ENCODE results near the gene KCNK10.

KCNK10 gene

GRCh38 chr14:88227693-88228092 is 95.4 kb downstream of the KCNK10 start:
- H3K4me1 ChIP-seq (ENCODE audit: insufficient read depth, low read length, severe bottlenecking), result no peaks in the 10 kb centered on the region

DNA sequence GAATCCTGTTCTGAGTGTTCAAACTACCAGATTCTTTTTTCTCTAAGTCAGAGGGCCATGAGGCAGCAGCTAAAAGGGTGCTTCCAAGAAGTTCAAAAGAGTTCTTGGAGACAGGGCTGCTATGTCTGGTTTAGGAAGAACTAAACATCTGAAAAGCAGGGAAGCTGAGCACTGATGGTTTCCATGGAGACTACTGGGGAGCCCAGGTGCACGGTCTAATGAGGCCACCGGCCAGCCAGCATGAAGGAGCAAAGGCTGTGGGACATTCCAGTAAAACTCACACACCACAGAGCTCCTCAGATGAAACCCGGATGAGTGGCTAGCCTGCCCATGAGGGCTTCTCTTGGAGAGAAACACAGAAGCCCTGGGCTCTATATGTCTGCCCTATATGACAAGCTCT is 97.3 kb downstream of the KCNK10 start:
- no peaks in the 10 kb centered on the region for H3K36me3 ChIP-seq (ENCODE audit: insufficient read depth, low read length)
- H3F3A ChIP-seq (ENCODE audit: insufficient read depth, low read length), result no peaks in the 10 kb centered on the region
- no peaks in the 10 kb centered on the region for H3K4me1 ChIP-seq (ENCODE audit: insufficient read depth, low read length, severe bottlenecking)
- H3K9ac ChIP-seq (ENCODE audit: low read length), result no peak overlapping the region
- no peak overlapping the region for H2AFZ ChIP-seq (ENCODE audit: low read length)
- H3K4me2 ChIP-seq (ENCODE audit: low read length), result no peak overlapping the region
- TF ChIP-seq EZH2 (IDR thresholded peaks at IDR 0.05; ENCODE audit: borderline replicate concordance, low read length), result no peak
- no peak for TF ChIP-seq CTCF (IDR thresholded peaks at IDR 0.05; ENCODE audit: low read length)
- H3K4me3 ChIP-seq (ENCODE audit: low read depth, low read length, poor library complexity, severe bottlenecking), result no peak overlapping the region
- H3K27me3 ChIP-seq (ENCODE audit: insufficient read depth, low read length), result no peaks in the 10 kb centered on the region
- no peaks in the 10 kb centered on the region for H4K20me1 ChIP-seq (ENCODE audit: insufficient read depth, low read length)
- H3K9me3 ChIP-seq (ENCODE audit: low read length), result 0 out of 2 replicates have a peak, but pooled peaks cover 4% of the 10 kb centered on the region
- no peaks in the 10 kb centered on the region for H3K79me2 ChIP-seq (ENCODE audit: insufficient read depth, low read length)
- H3K9me2 ChIP-seq (ENCODE audit: low read depth, low read length), result no peaks in the 10 kb centered on the region
- H3K27ac ChIP-seq (ENCODE audit: low read depth, low read length, poor library complexity, severe bottlenecking), result no peak overlapping the region

More at GRCh38 chr14:88227693-88228092, 95.4 kb downstream of the KCNK10 start:
- TF ChIP-seq CTCF (IDR thresholded peaks at IDR 0.05; ENCODE audit: low read length) (no peak), EZH2 (IDR thresholded peaks at IDR 0.05; ENCODE audit: borderline replicate concordance, low read length) (no peak)
- Histone ChIP-seq H3K4me3 (ENCODE audit: low read depth, low read length, poor library complexity, severe bottlenecking) (no peak overlapping the region), H3K9me3 (ENCODE audit: low read length) (0 out of 2 replicates have a peak, but pooled peaks cover 4% of the 10 kb centered on the region), H3K36me3 (ENCODE audit: insufficient read depth, low read length) (no peaks in the 10 kb centered on the region), H3K9me2 (ENCODE audit: low read depth, low read length) (no peaks in the 10 kb centered on the region), H3K9ac (ENCODE audit: low read length) (no peak overlapping the region), H3K79me2 (ENCODE audit: insufficient read depth, low read length) (no peaks in the 10 kb centered on the region), H2AFZ (ENCODE audit: low read length) (no peak overlapping the region), H3K4me2 (ENCODE audit: low read length) (no peak overlapping the region), H3K27me3 (ENCODE audit: insufficient read depth, low read length) (no peaks in the 10 kb centered on the region), H3K27ac (ENCODE audit: low read depth, low read length, poor library complexity, severe bottlenecking) (no peak overlapping the region), H3F3A (ENCODE audit: insufficient read depth, low read length) (no peaks in the 10 kb centered on the region), H4K20me1 (ENCODE audit: insufficient read depth, low read length) (no peaks in the 10 kb centered on the region)

DNA sequence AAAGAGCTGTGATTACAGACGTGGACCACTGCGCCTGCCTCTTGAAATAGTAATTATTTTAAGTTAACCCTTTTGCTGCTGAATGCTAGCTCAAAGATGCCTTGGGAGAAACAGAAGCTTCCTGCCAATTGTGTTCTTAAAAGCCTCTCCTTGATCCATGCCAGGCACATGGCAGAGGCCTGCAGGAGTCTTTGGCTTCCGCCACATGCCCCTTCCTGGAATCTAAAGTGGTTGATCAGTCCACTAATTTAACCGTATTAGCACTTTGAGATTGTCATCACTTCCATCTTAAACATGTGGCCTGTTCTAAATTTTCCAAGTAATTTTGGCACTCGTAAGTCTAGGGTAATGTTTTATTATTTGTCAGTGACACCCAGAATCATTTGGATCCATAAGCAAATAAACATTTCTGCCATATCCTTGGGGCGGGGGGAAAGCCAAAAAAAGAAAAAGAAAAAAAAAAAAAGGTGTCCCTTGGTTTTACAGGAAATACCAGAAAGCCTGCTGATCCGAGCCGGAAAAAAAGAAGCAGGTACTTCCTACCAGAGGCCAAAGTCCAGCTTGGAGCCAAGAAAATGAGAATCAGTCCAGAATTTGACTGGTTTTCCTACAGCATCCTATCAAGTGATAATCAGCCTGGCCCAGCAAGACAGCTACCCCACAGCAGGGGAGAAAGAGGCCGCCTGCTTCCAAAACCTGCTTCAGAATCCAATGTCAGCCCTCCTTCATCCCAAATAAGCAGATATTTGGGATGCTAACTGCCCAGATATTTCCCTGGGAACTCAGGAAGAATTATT is 104.8 kb downstream of the KCNK10 start:
- Histone ChIP-seq H3K79me2 (ENCODE audit: insufficient read depth, low read length) (no peaks in the 10 kb centered on the region), H3K4me2 (ENCODE audit: low read length) (no peak overlapping the region), H2AFZ (ENCODE audit: low read length) (no peak overlapping the region), H3K4me3 (ENCODE audit: low read depth, low read length, poor library complexity, severe bottlenecking) (no peak overlapping the region), H3K36me3 (ENCODE audit: insufficient read depth, low read length) (no peaks in the 10 kb centered on the region), H3K9me3 (ENCODE audit: low read length) (0 out of 2 replicates have a peak, but pooled peaks cover 3% of the 10 kb centered on the region), H4K20me1 (ENCODE audit: insufficient read depth, low read length) (no peaks in the 10 kb centered on the region), H3K9ac (ENCODE audit: low read length) (no peak overlapping the region), H3K27me3 (ENCODE audit: insufficient read depth, low read length) (no peaks in the 10 kb centered on the region), H3K9me2 (ENCODE audit: low read depth, low read length) (no peaks in the 10 kb centered on the region), H3K27ac (ENCODE audit: low read depth, low read length, poor library complexity, severe bottlenecking) (no peak overlapping the region), H3F3A (ENCODE audit: insufficient read depth, low read length) (no peaks in the 10 kb centered on the region), H3K4me1 (ENCODE audit: insufficient read depth, low read length, severe bottlenecking) (no peaks in the 10 kb centered on the region)
- TF ChIP-seq CTCF (IDR thresholded peaks at IDR 0.05; ENCODE audit: low read length) (no peak), EZH2 (IDR thresholded peaks at IDR 0.05; ENCODE audit: borderline replicate concordance, low read length) (no peak)

Data from OCI-LY1 (cell line).